Lower leg skin (tissue), 4 donors: ENCODE results near the gene BICC1. TPM values are rescaled to one million over a fixed set of nuclear protein-coding genes. Genes with fewer than 3 reads are reported as not detected.

Experiments
- DNase-seq, 2 donors: peaks; one replicate each; pipeline ENCODE4 v3.0.0-alpha.2; 2019; ENCODE audit warnings: low spot score in 2 of 2
- H3K4me3 ChIP-seq: fragments of 200-600 bp; sonication (generic); 2 replicates; pipeline ENCODE4 v1.5.1; 2017; ENCODE audit warnings: mild to moderate bottlenecking, low read depth; ENCODE audit not compliant: poor library complexity, severe bottlenecking
- CTCF ChIP-seq, 3 donors: fragments of 450-650 bp; IDR thresholded peaks; one replicate each; pipeline ENCODE4 v1.5.1; 2016; ENCODE audit warnings: antibody characterized with exemption in 3 of 3, mild to moderate bottlenecking in 3 of 3, moderate library complexity in 2 of 3
- POLR2A ChIP-seq, 2 donors: fragments of 450-650 bp; IDR thresholded peaks; one replicate each; pipeline ENCODE4 v1.6.1; 2016 to 2017; ENCODE audit warnings: antibody characterized with exemption in 2 of 2, mild to moderate bottlenecking in 1 of 2, moderate library complexity in 1 of 2
- whole genome bisulfite sequencing, 2 donors: methylation state at CpG; one replicate each; pipeline ENCODE4 v1.1.5; 2018; 5-methylcytosine and 5-hydroxymethylcytosine counted together
- intact Hi-C: fragments of 100-400 bp; cut with DNase I; formaldehyde crosslinking; loops from one replicate; pipeline ENCODE4 v1.15.0; 2023; ENCODE audit warnings: low total_unique reads
- total RNA-seq, 4 donors: library from RNA; depleted of rRNA; stranded (reverse); fragments of >200 nt; gene quantifications; one replicate each; pipeline ENCODE4 v1.1.0, GENCODE V29; 2016

The BICC1 gene
- total RNA-seq, 4 donors from 2014 or later = 5.0 to 11.5 (median 7.1) TPM

- TF ChIP-seq POLR2A (IDR thresholded peaks at IDR 0.05) (no peak), CTCF (IDR thresholded peaks at IDR 0.05) (no peak)
- no peak overlapping the region for H3K4me3 ChIP-seq
- DNase-seq = no peak
- intact Hi-C loops = no loop called here
These were observed 327.1 kb downstream of the BICC1 start for GRCh38 chr10:58839771-58840170.

GRCh38 chr10:58840840-58841435 lies 328.3 kb downstream of the BICC1 start:
- no peak for TF ChIP-seq POLR2A (IDR thresholded peaks at IDR 0.05)
- TF ChIP-seq CTCF (IDR thresholded peaks at IDR 0.05) = no peak
- WGBS, 2 donors = 80 to 96% methylated on average over 1 of the region's 1 CpG

GRCh38 chr10:58842860-58843376 lies 330.2 kb downstream of the BICC1 start:
- intact Hi-C loops = no loop called here
- H3K4me3 ChIP-seq = no peak overlapping the region
- 74 to 75% methylated on average over 4 of the region's 4 CpGs for WGBS, 2 donors
- DNase-seq = no peak
- no peak for TF ChIP-seq POLR2A (IDR thresholded peaks at IDR 0.05)
- TF ChIP-seq CTCF (IDR thresholded peaks at IDR 0.05) = no peak

More at GRCh38 chr10:58840840-58841435, 328.3 kb downstream of the BICC1 start:
- DNase-seq = no peak
- H3K4me3 ChIP-seq = no peak overlapping the region
- intact Hi-C loops = no loop called here

- TF ChIP-seq CTCF (IDR thresholded peaks at IDR 0.05) = no peak
- WGBS, 2 donors = 92 to 94% methylated on average over 4 of the region's 4 CpGs
- intact Hi-C loops = no loop called here
These were observed 331.1 kb downstream of the BICC1 start for GRCh38 chr10:58843760-58844159.

GRCh38 chr10:58844680-58845079 lies 332.0 kb downstream of the BICC1 start:
- intact Hi-C loops = no loop called here
- TF ChIP-seq CTCF (IDR thresholded peaks at IDR 0.05) (no peak), POLR2A (IDR thresholded peaks at IDR 0.05) (no peak)
- WGBS, 2 donors = 76 to 92% methylated on average over 3 of the region's 3 CpGs
- DNase-seq = no peak
- no peak overlapping the region for H3K4me3 ChIP-seq

More at GRCh38 chr10:58843760-58844159, 331.1 kb downstream of the BICC1 start:
- no peak for DNase-seq
- no peak overlapping the region for H3K4me3 ChIP-seq

GRCh38 chr10:58846856-58847255 lies 334.2 kb downstream of the BICC1 start:
- intact Hi-C loops = no loop called here
- 91% methylated on average over 3 of the region's 3 CpGs for WGBS, 2 donors
- TF ChIP-seq POLR2A (IDR thresholded peaks at IDR 0.05) (no peak), CTCF (IDR thresholded peaks at IDR 0.05) (no peak)
- H3K4me3 ChIP-seq = no peak overlapping the region
- no peak for DNase-seq
